Fibroblast of lung (primary cell): ENCODE measurements around the gene COBL.

Experiments used
- CTCF ChIP-seq, 2 donors: IDR thresholded peaks in 1 of 2; conservative IDR thresholded peaks in 1 of 2; 1 replicate in 1 of 2; 2 replicates in 1 of 2; pipeline ENCODE4 v1.5.1; 2011 to 2012; ENCODE audit warnings: low read length in 2 of 2, control low read depth in 1 of 2, inconsistent platforms in 1 of 2, low read depth in 1 of 2, mild to moderate bottlenecking in 1 of 2
- EZH2 ChIP-seq: IDR thresholded peaks from 2 replicates; pipeline ENCODE4 v1.5.1; 2012; ENCODE audit warnings: low read length, control low read depth, mild to moderate bottlenecking; ENCODE audit errors: missing control alignments

GRCh38 chr7:51080216-51080615 is 236.4 kb downstream of the COBL start:
- TF ChIP-seq CTCF (conservative IDR thresholded peaks at IDR 0.05 in 1 of 2, IDR thresholded peaks at IDR 0.05 in 1 of 2; ENCODE audit: low read depth in 1 of 2, low read length in 2 of 2): no peak
- no peak for TF ChIP-seq EZH2
